Activated CD4-positive, alpha-beta T cell treated with anti-CD3 and anti-CD28 coated beads, Interleukin-2, amount 50 U/mL, for 1 hour (primary cell): ENCODE results near the gene SFXN3.
"Not testable (repeated sequence)": the region's sequence is repeated elsewhere in the genome, so short reads cannot be mapped to it uniquely, and the experiment has no call there.

Source experiments
- DNase-seq: peaks from one replicate; pipeline ENCODE4 v3.0.0-alpha.2; 2020

Gene SFXN3

DNA sequence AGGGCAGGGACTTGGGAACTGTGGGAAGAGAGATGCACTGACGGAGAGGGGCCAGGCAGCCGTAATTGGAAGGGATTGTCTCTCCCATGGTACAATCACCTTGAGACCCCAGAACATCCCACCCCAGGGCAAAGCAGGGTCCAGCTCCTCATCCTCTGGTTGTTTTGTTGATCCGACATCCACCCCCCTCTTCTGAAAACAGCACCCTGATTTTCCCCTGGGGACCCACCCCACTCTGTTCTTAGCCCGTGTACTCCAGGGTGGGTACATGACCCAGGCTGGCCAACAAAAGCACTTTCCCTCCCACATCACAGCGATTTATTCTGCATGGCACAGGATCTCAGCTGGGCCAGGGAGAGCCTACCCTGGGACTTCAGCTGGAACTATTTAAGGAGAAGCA, 14.2 kb upstream of the SFXN3 start:
- no peak for DNase-seq

DNA sequence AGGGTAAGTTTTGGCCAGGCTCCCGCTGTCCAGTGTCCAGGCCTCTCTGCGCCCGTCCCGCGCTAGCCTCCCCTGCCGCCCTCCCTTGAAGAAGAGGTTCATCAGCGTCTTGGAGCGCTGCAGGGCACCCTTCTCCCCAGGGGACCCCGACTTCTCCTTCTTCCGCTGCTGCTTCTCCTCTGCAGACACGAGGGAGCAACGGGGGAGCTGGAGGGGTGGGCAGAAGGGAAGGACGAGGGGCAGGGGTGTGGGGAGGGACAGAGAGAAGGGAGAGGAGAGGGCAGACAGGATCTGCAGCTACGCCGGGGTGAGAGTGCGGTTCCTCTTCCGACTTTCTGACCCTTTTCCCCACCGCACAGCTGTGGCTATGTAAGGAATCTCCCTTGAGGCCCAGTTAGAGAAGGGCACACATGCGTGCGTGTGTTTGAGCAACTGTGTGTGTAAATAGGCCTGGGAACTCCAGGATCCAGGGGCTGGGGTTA, 12.9 kb upstream of the SFXN3 start:
- DNase-seq = no peak

DNA sequence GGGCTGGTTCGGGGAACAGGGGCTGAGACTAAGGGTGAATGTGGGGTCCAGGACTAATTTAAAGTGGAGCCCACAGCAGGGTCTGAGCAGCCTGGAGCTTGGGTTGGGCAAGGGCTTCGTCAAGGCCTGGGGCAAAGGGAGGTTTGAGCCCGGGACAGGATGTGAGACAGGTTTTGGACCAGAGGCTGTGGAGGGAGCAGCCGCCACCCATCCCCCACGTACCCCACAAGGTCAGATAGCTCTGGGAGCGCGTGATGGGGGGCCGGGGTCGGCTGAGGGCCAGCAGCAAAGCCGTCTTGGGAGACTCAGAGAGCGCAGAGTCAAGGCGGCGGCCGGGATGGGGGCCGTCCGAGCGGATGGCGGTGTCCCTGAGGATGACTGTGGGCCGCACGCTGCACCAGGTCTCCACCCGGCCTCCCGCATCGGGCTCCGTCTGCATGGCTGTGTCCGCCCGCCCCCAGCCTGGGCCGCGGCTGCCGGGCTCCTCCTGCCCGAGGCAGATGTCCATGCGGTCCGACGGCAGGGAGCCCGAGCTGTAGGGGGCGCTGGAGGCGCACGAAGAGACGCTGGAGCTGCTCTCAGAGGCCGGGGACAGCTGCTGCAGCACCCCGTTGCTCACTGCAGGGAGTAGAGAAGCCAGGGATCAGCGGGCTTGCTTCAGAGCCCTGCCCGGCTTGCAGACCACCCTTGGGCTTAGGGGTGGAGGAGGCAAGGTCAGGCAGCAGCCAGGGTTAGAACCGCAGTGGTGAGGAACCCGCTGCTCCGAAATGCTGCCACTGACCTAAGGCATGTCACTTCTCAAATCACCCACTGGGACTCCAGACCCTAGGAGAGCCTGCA, 12.2 kb upstream of the SFXN3 start:
- DNase-seq = peak; percentile 74

DNA sequence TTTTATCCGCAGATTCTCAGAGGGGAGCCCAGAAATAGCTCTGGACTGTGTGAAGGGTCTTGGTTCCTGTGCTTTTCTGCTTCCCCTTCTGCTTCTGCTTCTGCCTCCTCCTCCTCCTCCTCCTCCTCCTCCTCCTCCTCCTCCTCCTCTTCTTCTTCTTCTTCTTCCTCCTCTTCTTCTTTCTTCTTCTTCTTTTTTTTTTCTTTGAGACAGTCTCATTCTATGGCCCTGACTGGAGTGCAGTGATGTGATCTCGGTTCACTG, 11.7 kb upstream of the SFXN3 start:
- no peak for DNase-seq

DNA sequence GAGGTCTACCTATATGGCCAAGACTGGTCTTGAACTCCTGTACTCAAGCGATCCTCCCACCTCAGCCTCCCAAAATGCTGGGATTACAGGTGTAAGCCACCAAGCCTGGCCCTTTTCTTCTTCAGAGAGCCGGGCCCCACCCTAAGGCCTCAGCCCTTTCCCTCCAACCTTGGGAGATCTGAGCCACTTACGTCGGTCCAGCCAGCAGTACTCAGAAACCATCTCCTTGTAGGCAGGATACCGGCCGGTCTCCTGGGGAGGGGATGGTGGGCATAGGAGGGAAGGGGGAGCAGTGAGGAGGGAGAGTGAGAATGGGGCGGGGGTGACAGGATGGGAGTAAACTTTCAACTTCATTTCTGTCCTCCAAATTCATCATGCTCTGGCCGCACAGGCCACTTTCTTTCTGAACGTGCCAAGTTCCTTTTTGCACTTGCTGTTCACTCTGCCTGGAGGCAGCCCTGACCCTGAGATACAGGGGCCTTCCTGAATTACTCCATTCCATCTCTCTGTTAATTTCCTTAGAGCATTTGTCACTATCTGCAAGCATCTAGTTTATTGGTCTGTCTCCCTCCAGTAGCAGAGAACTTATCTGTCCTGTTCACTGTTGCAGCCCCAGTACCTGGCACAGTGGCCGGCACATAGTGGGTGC, 10.5 kb upstream of the SFXN3 start:
- no peak for DNase-seq

DNA sequence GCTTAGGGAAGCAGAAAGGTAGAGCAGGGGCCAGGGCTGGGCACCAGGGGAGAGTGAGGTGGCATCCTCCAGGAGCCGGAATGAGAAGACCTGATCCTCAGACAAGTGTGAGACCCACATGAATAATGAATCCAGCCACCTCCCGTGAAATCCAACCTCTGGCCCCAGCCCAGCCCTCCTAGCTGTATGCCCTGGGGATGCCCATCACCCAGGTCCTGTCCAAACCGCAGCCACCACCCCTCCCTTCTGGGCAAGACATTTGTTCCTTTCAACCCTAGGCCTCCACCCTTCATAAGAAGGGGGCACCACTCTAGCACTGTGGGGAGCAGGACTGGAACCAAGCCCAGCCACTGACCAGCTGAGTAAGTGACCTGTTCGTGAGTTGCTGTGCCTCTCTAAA, 9.8 kb upstream of the SFXN3 start:
- no peak for DNase-seq

DNA sequence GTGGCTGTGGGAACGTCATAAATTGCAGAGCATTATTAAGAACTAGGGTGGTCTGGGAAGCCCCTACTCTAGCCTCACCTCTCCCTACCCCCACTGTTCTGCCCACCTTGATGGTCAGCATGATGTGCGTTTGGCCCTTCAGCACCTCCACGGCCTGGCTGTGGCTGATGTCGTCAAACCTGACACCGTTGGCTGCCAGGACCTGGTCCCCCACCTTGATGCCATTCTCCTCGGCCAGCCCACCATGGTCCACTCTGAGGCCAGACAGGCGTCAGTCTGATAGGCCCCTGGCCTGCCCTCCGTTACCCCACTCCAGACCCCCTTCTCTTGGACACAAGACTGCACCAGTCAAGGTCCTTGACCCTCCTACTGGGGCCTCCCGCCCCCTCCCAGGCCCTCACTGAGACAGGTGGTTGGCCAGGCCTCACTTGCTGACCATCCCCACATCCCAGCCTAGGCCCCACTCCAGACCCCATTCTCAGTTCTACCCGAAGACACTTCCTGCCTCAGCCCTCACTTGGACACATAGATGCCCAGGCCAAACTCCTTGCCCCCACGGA, 9.3 kb upstream of the SFXN3 start:
- no peak for DNase-seq

DNA sequence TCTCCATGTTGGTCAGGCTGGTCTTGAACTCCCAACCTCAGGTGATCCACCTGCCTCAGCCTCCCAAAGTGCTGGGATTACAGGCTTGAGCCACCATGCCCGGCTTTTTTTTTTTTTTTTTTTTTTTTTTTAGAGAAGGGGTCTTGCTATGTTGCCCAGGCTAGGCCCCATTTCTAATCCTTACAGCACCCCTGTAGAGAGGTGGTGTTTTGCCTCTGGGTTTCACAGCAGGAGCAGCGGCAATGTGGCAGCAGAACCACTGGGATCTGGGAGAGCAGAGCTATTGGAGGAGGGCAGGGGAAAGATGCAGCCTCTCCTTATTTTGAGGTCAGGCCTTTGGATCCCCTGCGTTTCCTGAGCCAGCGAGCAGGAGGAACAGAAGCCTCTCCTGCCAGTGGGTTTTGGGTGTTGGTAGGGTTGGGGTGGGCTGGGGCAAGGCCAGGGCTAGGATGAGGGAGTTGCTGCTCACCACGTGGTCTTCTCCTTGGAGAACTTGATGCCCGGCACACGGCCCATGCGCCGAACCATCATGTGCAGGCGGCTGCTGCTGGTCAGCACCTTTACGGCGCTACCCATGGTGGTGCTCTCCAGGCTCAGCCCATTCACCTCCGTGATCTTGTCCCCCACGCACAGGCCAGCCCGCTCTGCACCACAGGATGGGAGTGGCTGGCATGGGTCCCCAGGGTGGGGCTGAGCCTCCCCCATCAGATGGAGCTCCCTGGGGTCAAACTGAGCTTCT, 7.9 kb upstream of the SFXN3 start:
- DNase-seq = no peak

DNA sequence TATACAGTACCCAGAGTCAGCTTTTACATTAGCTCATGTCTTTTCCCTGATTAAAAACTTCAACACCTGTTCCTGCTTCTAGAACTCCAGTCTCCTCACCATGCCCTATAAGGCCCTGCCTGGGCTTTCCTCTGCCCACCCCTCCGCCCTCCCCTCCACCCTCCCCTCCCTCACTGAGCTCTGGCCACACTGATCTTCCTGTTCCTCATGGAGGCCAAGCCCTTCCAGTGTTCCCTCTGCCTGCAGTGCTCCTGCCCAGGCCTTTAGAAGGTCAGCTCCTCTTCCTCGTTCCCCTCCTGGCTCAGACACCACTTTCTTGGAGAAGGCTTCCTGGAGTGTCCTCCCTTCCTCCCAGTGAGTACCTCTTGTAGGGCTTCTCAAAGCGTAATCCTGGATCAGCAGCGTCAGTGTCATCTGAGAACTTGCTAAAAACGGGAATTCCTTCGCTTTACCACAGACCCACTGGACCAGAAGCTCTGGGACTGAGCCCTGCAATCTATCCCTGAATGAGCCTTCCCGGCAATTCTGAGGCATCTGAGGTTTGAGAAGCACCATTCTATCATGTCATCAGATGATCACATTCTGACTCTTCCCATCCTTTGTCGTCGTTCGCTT, 3.8 kb upstream of the SFXN3 start:
- DNase-seq = no peak

DNA sequence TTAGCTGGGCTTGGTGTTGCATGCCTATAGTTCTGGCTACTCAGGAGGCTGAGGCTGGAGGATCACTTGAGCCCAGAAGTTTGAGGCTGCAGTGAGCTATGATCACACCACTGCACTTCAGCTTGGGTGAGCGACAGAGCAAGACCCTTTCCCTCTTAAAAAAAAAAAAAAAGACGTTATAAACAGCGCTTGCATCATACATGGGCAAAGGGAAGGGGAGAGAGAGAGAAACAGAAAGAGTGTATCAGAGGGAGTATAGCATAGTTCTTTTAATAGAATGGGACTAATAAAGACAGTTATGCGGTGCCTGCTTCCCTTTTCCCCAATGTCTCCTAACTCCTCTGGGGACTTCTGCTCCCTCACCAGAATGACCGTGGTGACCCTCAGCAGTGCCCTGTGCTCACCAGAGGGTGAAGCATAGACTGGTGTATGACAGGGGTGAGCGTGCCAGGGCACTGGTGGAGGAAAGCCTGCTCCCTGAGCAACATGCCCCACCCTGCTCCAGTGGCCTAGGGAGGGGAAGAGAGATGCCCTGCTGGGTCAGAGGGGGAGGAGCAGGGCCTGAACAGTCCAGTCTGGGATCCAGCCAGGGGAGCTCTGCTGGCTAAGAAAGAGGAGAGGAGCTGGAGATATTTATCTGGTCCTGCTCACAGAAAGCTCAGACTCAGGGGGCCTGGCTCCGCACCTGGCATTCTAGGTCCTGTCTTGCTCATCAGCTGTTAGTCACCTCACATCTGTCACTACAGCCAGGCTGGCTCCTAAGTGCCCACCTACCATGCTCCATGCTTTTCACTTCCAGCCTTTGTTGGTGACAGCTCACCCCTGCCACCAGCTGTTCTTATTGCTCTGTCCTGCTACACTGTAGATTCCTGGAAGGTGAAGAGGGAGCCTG, 2.3 kb upstream of the SFXN3 start:
- DNase-seq = no peak

DNA sequence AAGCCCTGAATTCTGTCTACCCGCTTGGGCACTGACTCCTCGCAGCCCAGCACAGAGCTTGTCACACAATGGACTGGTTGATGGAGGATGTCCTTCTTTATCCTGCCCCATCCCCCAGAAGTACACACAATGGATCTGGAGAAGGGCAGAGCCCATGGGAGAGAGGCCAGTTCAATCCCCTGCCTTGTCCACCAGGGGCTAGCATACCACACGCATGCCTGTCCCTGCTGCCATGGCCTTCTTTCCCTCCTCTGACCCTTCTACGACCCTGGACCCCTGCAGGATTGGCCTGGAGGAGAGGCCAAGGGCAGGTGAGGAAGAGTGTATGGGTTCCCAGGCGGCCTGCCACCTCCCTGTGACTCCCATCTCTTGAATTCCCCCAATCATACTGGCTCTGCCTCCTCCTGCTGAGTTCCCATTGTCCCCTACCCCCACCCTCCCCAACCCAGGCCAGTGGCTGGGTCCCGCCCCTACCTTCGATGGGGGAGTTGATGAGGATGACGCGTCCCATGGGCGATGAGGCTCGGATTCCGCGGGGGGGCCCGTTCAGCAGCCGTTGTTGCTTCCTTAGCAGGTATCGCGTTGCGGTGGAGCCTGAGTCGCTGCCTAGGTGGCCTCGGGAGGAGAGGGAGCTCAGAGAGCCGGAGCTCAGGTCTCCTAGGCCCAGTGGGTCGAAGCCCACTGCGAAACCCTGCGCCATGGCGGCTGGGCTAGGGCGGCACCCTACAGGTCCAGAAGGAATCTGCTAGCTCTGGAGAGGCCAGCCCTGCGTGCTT, 1.3 kb upstream of the SFXN3 start:
- no peak for DNase-seq

DNA sequence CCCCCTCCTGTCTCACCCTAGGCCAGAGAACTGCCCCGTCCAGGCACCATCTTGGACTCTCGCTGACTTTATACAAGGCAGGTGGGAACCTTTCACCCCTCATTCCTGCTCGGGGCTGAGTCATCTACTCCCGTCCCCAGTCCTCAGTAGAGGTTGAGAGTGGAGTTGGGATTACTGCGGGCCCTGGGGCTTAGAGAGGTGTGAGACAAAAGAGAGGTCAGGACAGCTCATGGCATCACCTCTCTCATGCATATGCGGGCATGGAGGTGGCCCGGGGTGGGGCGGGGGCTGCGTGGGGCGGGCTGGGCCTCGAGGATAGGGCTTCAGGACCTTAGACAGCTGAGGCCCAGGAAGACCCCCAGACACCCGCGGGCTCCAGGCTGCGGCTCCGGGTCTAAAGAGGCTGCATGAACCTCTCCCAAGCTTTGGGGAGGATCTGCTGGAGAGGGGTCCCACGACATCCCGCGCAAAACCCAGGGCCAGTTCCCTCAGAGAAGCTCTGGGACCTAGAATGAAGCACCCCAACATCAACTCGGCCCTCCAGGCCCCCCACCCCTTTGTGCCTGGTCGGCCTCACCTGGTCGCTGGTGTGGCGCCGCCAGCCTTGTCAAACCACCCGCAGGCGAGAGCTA, 422 bp upstream of the SFXN3 start:
- no peak for DNase-seq

DNA sequence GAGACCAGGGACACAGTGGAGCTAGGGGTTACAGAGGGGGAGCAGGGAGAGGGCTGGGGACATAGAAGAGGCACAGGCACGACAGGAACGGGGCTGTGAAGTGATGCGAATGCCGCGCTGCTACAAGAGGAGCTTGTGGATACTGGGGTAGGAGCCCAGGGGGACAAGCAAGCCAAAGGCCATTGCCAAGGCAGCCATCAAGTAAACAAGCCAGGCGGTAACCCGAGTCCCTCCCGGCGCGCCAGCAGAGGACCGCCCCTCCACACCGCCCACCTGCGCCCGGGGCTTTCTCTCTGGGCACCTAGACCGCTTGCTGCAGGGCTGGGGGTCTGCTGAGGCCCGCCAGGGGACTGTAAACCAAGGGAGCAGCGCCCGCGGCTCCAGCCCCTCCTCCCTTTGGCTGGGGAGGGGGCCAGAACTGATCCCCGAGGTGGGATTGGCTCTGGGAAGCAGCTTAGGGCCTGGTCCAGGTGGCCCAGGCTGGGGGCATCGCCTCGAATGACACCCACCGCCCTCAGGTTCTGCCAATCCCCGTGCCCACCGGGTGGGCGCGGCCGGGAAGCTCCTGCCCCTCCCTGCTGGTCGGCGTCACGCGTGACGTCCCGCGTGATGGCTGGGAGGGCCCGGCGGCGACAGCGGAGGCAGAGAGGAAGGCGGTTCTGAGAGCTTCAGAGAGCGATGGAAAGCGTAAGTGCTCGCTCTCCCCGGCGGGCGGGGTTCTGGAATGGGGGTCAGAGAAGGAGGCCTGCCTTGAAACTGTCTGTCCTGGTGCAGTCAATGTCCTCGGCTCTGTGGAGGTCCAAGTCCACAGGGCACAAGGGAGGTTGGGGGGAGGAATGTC, 982 bp downstream of the SFXN3 start:
- DNase-seq = peak; percentile 83

DNA sequence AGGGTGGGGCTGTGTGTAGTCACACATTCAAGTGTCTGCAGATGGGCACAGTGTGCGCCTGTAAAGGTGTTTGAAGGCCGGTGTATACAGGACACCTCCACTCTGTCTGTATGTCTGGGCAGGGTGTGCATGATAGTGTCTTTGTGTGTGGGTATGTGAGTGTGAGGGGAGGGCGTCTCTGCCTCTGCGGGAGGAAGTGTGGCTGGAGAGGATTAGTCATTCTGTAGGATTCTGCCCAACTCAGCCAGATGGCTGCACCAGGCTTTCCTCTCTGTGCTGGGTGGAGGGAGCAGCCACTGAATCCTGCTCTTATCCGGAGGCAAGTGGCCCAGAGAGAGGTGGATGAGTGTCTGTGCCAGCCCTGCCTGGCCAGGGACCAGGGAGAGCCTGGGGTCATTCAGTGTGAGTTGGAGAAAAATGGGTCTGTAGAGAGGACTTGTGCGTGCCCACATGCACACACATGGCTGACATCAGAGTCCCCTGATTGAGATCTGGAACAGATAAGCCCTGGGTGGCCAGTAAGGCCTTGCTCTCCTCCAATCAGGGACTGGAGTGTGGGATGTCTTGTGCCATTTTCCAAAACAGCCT, 1.7 kb downstream of the SFXN3 start:
- peak; percentile 59 for DNase-seq

DNA sequence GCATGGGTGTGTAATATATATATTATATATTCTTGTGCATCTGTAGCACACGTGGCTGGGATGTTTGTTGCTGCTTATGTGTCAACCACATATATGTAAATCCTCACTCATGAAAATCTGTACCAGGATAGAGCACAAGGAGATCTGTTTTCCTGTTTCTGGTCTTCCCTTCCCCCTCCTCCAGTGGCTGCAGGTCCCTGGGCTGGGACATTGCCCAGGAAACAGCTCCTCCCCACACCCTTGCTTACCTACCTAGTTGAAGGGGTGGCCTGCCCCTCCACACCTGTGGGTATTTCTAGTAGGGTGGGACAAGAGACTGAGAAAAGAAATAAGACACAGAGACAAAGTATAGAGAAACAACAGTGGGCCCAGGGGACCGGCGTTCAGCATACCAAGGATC, 2.2 kb downstream of the SFXN3 start:
- DNase-seq = no peak

DNA sequence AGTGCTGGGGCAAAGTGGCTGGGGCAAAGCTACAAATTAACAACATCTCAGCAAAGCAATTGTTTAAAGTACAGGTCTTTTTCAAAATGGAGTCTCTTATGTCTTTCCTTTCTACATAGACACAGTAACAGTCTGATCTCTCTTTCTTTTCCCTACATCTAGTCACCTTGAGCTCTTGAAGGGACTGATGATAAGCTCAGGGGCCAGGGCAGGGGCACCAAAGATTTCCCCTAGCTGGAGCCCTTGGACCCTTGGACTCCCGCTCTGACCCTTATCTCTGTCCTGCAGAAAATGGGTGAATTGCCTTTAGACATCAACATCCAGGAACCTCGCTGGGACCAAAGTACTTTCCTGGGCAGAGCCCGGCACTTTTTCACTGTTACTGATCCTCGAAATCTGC, 3.4 kb downstream of the SFXN3 start:
- not testable (repeated sequence) for DNase-seq

DNA sequence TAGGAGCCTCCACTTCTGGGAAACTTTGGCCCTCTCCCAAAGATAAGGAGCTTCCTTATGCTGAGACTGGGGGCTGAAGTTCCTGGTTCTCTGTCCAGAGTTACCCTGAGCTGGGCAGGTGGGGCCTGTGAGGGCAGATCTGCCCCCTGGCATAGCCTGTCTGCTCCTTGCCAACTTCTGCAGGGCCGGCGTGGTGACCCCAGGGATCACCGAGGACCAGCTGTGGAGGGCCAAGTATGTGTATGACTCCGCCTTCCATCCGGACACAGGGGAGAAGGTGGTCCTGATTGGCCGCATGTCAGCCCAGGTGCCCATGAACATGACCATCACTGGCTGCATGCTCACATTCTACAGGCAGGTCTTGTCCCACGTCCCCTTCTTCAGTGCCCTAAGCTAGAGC, 4.3 kb downstream of the SFXN3 start:
- DNase-seq = no peak

DNA sequence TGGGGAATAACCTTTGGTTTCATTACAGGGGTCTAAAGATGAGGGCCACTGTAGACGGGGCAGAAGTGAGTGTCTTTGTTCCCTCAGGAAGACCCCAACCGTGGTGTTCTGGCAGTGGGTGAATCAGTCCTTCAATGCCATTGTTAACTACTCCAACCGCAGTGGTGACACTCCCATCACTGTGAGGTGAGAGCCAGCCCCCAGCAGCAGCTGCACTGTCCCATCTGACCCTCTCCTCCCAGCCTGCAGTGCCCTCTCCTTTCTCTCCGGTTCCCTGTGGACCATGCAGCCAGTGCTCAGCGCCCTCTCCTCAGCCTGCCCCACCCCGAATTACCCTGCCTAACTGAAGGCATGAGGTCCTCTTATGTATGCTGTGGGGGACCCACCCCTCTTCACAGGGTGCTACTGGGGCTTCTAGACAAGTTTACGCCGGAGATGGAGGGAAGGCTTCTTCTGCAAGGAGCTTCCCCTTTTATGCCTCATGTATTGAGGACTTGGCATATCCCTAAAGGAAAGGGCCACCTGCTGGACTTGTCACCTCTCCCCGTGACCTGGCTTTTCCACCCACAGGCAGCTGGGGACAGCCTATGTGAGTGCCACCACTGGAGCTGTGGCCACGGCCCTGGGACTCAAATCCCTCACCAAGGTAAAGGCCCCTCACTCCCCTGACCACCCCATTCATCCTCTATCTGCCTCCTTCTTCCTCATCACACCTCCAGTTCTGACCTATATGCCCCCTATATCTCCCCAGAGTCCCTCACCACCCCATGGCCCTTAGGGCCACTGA, 5.1 kb downstream of the SFXN3 start:
- no peak for DNase-seq

DNA sequence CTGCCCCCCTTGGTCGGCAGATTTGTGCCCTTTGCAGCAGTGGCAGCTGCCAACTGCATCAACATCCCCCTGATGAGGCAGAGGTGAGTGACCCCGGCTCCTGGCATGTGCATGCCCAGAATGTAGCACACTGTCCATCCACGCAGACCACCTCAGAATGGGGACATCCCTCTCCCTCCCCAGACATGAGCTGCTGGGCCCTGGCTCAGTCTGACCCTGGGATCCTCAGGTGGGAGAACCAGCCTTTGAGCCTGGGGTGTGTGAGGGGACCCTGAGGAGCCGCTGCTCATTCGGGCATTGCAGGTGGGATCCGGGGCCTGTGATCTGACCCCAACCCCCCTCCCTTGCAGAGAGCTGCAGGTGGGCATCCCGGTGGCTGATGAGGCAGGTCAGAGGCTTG, 5.7 kb downstream of the SFXN3 start:
- no peak for DNase-seq
